Sigmoid colon (tissue), 7 donors: ENCODE data around the gene NME8. TPM values are rescaled to one million over a fixed set of nuclear protein-coding genes. Genes with fewer than 3 reads are reported as not detected.

Experiments used
- DNase-seq: peaks from one replicate; pipeline ENCODE4 v3.0.0-alpha.2; 2019
- H3K27ac ChIP-seq, 4 donors: fragments of 200-600 bp; sonication (generic); one replicate each; pipeline ENCODE4 v1.5.1; 2016 to 2019; ENCODE audit warnings: mild to moderate bottlenecking in 1 of 4
- H3K27me3 ChIP-seq, 3 donors: fragments of 200-600 bp; sonication (generic); one replicate each; pipeline ENCODE4 v1.5.1; 2019; ENCODE audit warnings: mild to moderate bottlenecking in 1 of 3
- H3K36me3 ChIP-seq, 4 donors: fragments of 200-600 bp; sonication (generic); one replicate each; pipeline ENCODE4 v1.5.1; 2016 to 2019
- H3K4me1 ChIP-seq, 4 donors: fragments of 200-600 bp; sonication (generic); one replicate each; pipeline ENCODE4 v1.5.1; 2017 to 2019
- H3K4me3 ChIP-seq, 4 donors: fragments of 200-600 bp; sonication (generic); one replicate each; pipeline ENCODE4 v1.5.1; 2017 to 2019; ENCODE audit warnings: mild to moderate bottlenecking in 2 of 4, moderate library complexity in 1 of 4
- H3K9me3 ChIP-seq, 4 donors: fragments of 200-600 bp in 3 of 4; sonication (generic) in 3 of 4; one replicate each; pipeline versions ENCODE4 v1.5.1 to v1.6.1; 2013 to 2019
- CTCF ChIP-seq, 4 experiments: fragments of 450-650 bp in 3 of 4; fragments of 200-600 bp in 1 of 4; IDR thresholded peaks; one replicate each; pipeline ENCODE4 v1.5.1; 2016 to 2019; ENCODE audit warnings: antibody characterized with exemption in 4 of 4, mild to moderate bottlenecking in 3 of 4, moderate library complexity in 2 of 4
- EP300 ChIP-seq, 4 donors: sonication (generic); formaldehyde crosslinking; IDR thresholded peaks; one replicate each; pipeline ENCODE4 v1.6.1; 2017; ENCODE audit warnings: antibody characterized with exemption in 4 of 4
- POLR2A ChIP-seq, 2 donors: fragments of 450-650 bp; IDR thresholded peaks; one replicate each; pipeline ENCODE4 v1.6.1; 2016; ENCODE audit warnings: antibody characterized with exemption in 2 of 2, mild to moderate bottlenecking in 2 of 2, moderate library complexity in 2 of 2
- POLR2AphosphoS5 ChIP-seq, 4 donors: sonication (generic); formaldehyde crosslinking; IDR thresholded peaks; one replicate each; pipeline ENCODE4 v1.6.1; 2017; ENCODE audit warnings: antibody characterized with exemption in 4 of 4
- WGBS, 2 donors: extraction: QIAGEN DNeasy Blood & Tissue Kit; methylation state at CpG; one replicate each; pipeline ENCODE4 v1.1.7; 2013; 5-methylcytosine and 5-hydroxymethylcytosine counted together
- intact Hi-C: fragments of 100-400 bp; cut with DNase I; formaldehyde crosslinking; loops from one replicate; pipeline ENCODE4 v1.15.1; 2023
- polyA plus RNA-seq, 3 donors: library from polyadenylated mRNA; stranded (reverse); fragments of 200-250 nt; gene quantifications; one replicate each; pipeline ENCODE4 v1.2.3, GENCODE V29; 2013
- total RNA-seq, 4 donors: library from RNA; depleted of rRNA; stranded (reverse); fragments of >200 nt; gene quantifications; one replicate each; pipeline ENCODE4 v1.1.0, GENCODE V29; 2016
- donor health status: healthy with polysubstance abuse.
- donor health status: Bipolar disorder and iron deficiency.
- donor health status: healthy.

Gene NME8
- total and polyA plus RNA-seq, 7 donors: 0.36 TPM; not detected in 6

DNA sequence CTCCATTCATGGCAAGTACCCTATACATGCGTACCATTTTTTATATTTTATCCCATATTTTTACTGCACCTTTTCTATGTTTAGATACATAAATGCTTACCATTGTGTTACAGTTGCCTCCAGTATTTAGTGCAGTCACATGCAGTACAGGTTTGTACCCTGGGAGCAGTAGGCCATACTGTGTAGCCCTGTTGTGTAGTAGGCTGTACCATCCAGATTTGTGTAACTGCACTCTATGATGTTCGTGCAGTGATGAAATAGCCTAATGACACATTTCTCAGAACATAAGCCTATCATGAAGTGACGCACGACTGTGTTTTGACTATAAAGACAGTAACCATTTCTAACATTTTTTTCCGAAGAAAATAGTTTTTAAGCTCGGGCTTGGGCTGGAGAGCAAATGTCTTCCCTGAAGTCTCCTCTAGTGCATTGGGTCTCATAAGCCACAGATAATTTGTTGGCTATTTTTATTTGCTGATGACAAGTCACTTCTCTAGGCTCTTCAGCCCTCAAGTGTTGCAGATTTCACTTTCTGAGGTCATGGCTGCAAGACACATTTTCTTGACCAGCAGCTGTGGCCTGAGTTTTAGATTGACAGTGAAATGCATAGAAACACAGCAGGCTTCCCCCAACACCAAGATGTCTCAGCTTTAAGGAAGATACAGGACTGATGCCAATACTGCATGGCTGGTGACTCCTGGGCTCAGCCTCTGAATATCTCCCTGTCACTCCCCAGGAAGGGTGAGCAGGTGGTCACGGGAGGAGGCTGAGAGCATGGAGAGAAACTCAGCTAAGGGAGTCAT is 98.9 kb downstream of the NME8 start:
- 94 to 95% methylated on average over 7 of the region's 7 CpGs for WGBS, 2 donors
- intact Hi-C loops: no loop called here
- no peaks in the 10 kb centered on the region for H3K27me3 ChIP-seq
- peaks cover 0 to 10% (median 0%) of the 10 kb centered on the region in 4 donors for H3K4me1 ChIP-seq
- DNase-seq: no peak
- no peaks in the 10 kb centered on the region for H3K9me3 ChIP-seq
- H3K4me3 ChIP-seq: no peak overlapping the region
- no peak overlapping the region for H3K27ac ChIP-seq
- H3K36me3 ChIP-seq: no peaks in the 10 kb centered on the region
- TF ChIP-seq POLR2A (IDR thresholded peaks at IDR 0.05) (no peak), EP300 (IDR thresholded peaks at IDR 0.05) (no peak), POLR2AphosphoS5 (IDR thresholded peaks at IDR 0.05) (no peak), CTCF (IDR thresholded peaks at IDR 0.05) (no peak)

DNA sequence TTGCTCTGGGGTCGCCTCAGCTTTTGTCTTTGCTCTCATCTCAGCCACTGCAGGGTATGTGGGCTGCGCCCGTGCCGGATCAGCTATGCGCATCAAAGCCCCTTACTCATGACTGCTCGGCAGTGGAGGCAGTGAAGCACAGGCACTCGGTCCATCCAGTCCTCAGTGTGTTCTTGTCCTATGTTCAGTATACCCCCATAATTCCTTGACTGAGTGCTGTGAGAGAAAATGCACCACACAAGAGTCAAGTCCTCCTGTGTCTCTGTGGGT is 99.5 kb downstream of the NME8 start:
- no peak for TF ChIP-seq CTCF (IDR thresholded peaks at IDR 0.05)
- no peak for TF ChIP-seq POLR2A (IDR thresholded peaks at IDR 0.05)
- no peak for TF ChIP-seq POLR2AphosphoS5 (IDR thresholded peaks at IDR 0.05)
- no peak for TF ChIP-seq EP300 (IDR thresholded peaks at IDR 0.05)
- intact Hi-C loops: no loop called here
- peaks cover 0 to 8% (median 0%) of the 10 kb centered on the region in 4 donors for H3K4me1 ChIP-seq
- no peak for DNase-seq
- no peaks in the 10 kb centered on the region for H3K36me3 ChIP-seq
- H3K27ac ChIP-seq: no peak overlapping the region
- no peak overlapping the region for H3K4me3 ChIP-seq
- WGBS, 2 donors: 87 to 99% methylated on average over 7 of the region's 7 CpGs
- no peaks in the 10 kb centered on the region for H3K9me3 ChIP-seq
- no peaks in the 10 kb centered on the region for H3K27me3 ChIP-seq

Other genes starting within 250 kb of the NME8 start
- 1 to 10 TPM in 1 of 4 donors, not detected in 3; 1.2 TPM for gene GPR141, start 164.8 kb upstream of the NME8 start, total RNA-seq
- 1 to 10 TPM in 1 of 3 donors, under 1 TPM in 1, not detected in 1; 0.82 to 1.2 TPM for gene GPR141, start 164.8 kb upstream of the NME8 start, polyA plus RNA-seq
- 10 to 100 TPM in 1 of 4 donors, 1 to 10 TPM in 3; 1.2 to 10.2 (median 2.3) TPM for gene SFRP4, start 68.2 kb downstream of the NME8 start, total RNA-seq
- under 1 TPM; 0.23 to 0.60 (median 0.28) TPM for gene SFRP4, start 68.2 kb downstream of the NME8 start, polyA plus RNA-seq
- gene EPDR1, start 72.0 kb downstream of the NME8 start, total RNA-seq: 10 to 100 TPM in 3 of 4 donors, 1 to 10 TPM in 1; 9.2 to 20.9 (median 13.9) TPM
- 1 to 10 TPM; 4.2 to 5.8 (median 5.5) TPM for gene EPDR1, start 72.0 kb downstream of the NME8 start, polyA plus RNA-seq